ENCODE data around the gene TYK2. TPM values are rescaled to one million over a fixed set of nuclear protein-coding genes. Genes with fewer than 3 reads are reported as not detected.
A peak's percentile ranks its signal among the peaks of the same experiment; 100 is the strongest.

Gene TYK2
- total RNA-seq, 4 donors from 2014 or later: 111 to 463 (median 201) TPM

- intact Hi-C loops (cut with DNase I; ENCODE audit: low total_unique reads) (no loop called here), in situ Hi-C loops (cut with MboI; ENCODE audit: low pct_ligation_motif_present in 1 of 4, low pct_unique_long_range_greater_than_20kb in 1 of 4, low sequenced_read_pairs in 3 of 4) (no loop called here)
- H3K4me3 ChIP-seq: no peak overlapping the region
- DNase-seq: peak; percentile 62
- peaks cover 66% of the 10 kb centered on the region for H3K27me3 ChIP-seq
- 54 to 62% methylated on average over 8 to 18 of the region's 18 CpGs for WGBS, 2 donors (ENCODE audit: low coverage in 1 of 2)
- TF ChIP-seq POLR2AphosphoS5 (IDR thresholded peaks at IDR 0.05): peak in 1 of 3 donors; percentile 8
- no peak for TF ChIP-seq POLR2A (IDR thresholded peaks at IDR 0.05)
- no peak for TF ChIP-seq EP300 (IDR thresholded peaks at IDR 0.05; ENCODE audit: low read depth)
- no peak for TF ChIP-seq CTCF (IDR thresholded peaks at IDR 0.05)
- no peaks in the 10 kb centered on the region for H3K9me3 ChIP-seq
- peaks cover 11 to 17% (median 12%) of the 10 kb centered on the region in 4 donors for H3K4me1 ChIP-seq
- peak overlapping the region; percentile 38 to 62 (median 54) for H3K27ac ChIP-seq
- no peaks in the 10 kb centered on the region for H3K36me3 ChIP-seq
These were observed 28.3 kb upstream of the TYK2 start for GRCh38 chr19:10408511-10409283.

DNA sequence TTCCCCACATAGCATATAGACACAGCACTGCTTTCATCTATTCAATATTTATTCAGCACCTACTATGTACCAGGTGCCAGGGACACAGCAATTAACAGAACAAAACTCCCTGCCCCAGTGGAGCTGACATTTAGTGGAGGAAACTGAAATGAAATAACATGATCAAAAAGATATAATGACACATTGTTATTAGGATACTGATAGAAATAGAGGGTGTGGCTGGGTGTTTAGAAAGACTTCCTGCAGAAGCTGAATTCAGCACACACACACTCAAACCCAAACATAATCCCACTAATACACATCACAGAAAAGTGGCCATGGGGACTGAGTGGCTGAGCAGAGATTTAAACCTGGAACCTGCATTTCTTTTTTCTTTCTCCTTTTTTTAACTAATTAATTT is 26.7 kb upstream of the TYK2 start:
- Histone ChIP-seq H3K4me3 (no peak overlapping the region), H3K27me3 (peaks cover 66% of the 10 kb centered on the region), H3K9me3 (no peaks in the 10 kb centered on the region), H3K27ac (no peak overlapping the region), H3K36me3 (no peaks in the 10 kb centered on the region), H3K4me1 (peaks cover 14 to 25% (median 19%) of the 10 kb centered on the region in 4 donors)
- DNase-seq: no peak
- in situ Hi-C loops (cut with MboI; ENCODE audit: low pct_ligation_motif_present in 1 of 4, low pct_unique_long_range_greater_than_20kb in 1 of 4, low sequenced_read_pairs in 3 of 4) (no loop called here), intact Hi-C loops (cut with DNase I; ENCODE audit: low total_unique reads) (no loop called here)
- TF ChIP-seq POLR2AphosphoS5 (IDR thresholded peaks at IDR 0.05) (no peak), EP300 (IDR thresholded peaks at IDR 0.05; ENCODE audit: low read depth) (no peak), POLR2A (IDR thresholded peaks at IDR 0.05) (no peak), CTCF (IDR thresholded peaks at IDR 0.05) (no peak)

DNA sequence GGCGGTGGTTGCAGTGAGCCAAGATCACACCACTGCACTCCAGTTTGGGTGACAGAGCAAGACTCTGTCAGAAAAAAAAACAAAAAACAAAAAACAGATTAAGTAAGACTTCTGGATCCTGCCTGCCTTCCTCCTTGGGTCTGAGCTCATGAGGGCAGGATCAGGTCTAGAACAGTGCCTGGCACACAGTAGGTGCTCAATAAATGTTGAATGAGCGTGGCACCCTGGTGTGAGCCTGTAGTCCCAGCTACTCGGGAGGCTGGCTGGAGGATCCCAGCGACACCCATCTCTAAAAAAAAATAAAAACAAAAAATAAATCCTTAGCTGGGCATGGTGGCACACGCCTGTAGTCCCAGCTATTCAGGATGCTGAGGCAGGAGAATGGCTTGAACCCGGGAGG is 25.8 kb upstream of the TYK2 start:
- intact Hi-C loops (cut with DNase I; ENCODE audit: low total_unique reads) (no loop called here), in situ Hi-C loops (cut with MboI; ENCODE audit: low pct_ligation_motif_present in 1 of 4, low pct_unique_long_range_greater_than_20kb in 1 of 4, low sequenced_read_pairs in 3 of 4) (no loop called here)
- Histone ChIP-seq H3K9me3 (no peaks in the 10 kb centered on the region), H3K27ac (no peak overlapping the region), H3K27me3 (peaks cover 66% of the 10 kb centered on the region), H3K36me3 (no peaks in the 10 kb centered on the region), H3K4me3 (no peak overlapping the region), H3K4me1 (peaks cover 22 to 34% (median 26%) of the 10 kb centered on the region in 4 donors)
- no peak for DNase-seq
- 56 to 72% methylated on average over 4 to 6 of the region's 6 CpGs for WGBS, 2 donors (ENCODE audit: low coverage in 1 of 2)
- TF ChIP-seq CTCF (IDR thresholded peaks at IDR 0.05) (no peak), POLR2A (IDR thresholded peaks at IDR 0.05) (no peak), POLR2AphosphoS5 (IDR thresholded peaks at IDR 0.05) (no peak), EP300 (IDR thresholded peaks at IDR 0.05; ENCODE audit: low read depth) (no peak)

- peaks cover 23 to 43% (median 31%) of the 10 kb centered on the region in 4 donors for H3K4me1 ChIP-seq
- no peak for DNase-seq
- intact Hi-C loops (cut with DNase I; ENCODE audit: low total_unique reads) (loop anchor here (2.0 kb wide), 1 partner anchor 72 kb away; no protein-coding TSS in a partner anchor), in situ Hi-C loops (cut with MboI; ENCODE audit: low pct_ligation_motif_present in 1 of 4, low pct_unique_long_range_greater_than_20kb in 1 of 4, low sequenced_read_pairs in 3 of 4) (no loop called here)
- peaks cover 58% of the 10 kb centered on the region for H3K27me3 ChIP-seq
- peak overlapping the region in 2 of 4 donors; percentile 10 to 82 for H3K27ac ChIP-seq
- no peaks in the 10 kb centered on the region for H3K36me3 ChIP-seq
- TF ChIP-seq EP300 (IDR thresholded peaks at IDR 0.05; ENCODE audit: low read depth): no peak
- no peak for TF ChIP-seq CTCF (IDR thresholded peaks at IDR 0.05)
- TF ChIP-seq POLR2A (IDR thresholded peaks at IDR 0.05): no peak
- TF ChIP-seq POLR2AphosphoS5 (IDR thresholded peaks at IDR 0.05): no peak
- 11 to 12% methylated on average over 20 to 27 of the region's 43 CpGs for WGBS, 2 donors (ENCODE audit: low coverage in 1 of 2)
- peak overlapping the region in 2 of 4 donors; percentile 68 to 75 for H3K4me3 ChIP-seq
- no peaks in the 10 kb centered on the region for H3K9me3 ChIP-seq
These were observed 24.8 kb upstream of the TYK2 start for GRCh38 chr19:10404888-10405820.

Data from transverse colon (tissue), 4 donors.